HCT116 (cell line): ENCODE results near the gene CCL20.

ENCODE experiments used
- CTCF ChIP-seq, 3 experiments: fragments of 200-600 bp in 1 of 3; sonication (generic) in 1 of 3; IDR thresholded peaks in 2 of 3; conservative IDR thresholded peaks in 1 of 3; 2 replicates each; pipeline ENCODE4 v1.5.1; 2012 to 2017; ENCODE audit warnings: low read depth in 2 of 3, low read length in 2 of 3, antibody characterized with exemption in 1 of 3, borderline replicate concordance in 1 of 3, control low read depth in 1 of 3, mild to moderate bottlenecking in 1 of 3, mixed read lengths in 1 of 3, mixed run types in 1 of 3, moderate library complexity in 1 of 3; ENCODE audit not compliant: insufficient read depth in 1 of 3
- POLR2A ChIP-seq: IDR thresholded peaks from 2 replicates; pipeline ENCODE4 v1.7.0; 2011; ENCODE audit warnings: borderline replicate concordance; ENCODE audit not compliant: insufficient read depth, insufficient read length; ENCODE audit errors: extremely low read depth
- TCF7L2 ChIP-seq: IDR thresholded peaks from 2 replicates; pipeline ENCODE4 v1.7.0; 2011; ENCODE audit warnings: borderline replicate concordance, inconsistent platforms; ENCODE audit not compliant: insufficient read depth, insufficient read length; ENCODE audit errors: extremely low read depth

GRCh38 chr2:227783404-227784138 lies 30.1 kb upstream of the CCL20 start:
- TF ChIP-seq POLR2A, result no peak
- no peak for TF ChIP-seq CTCF (IDR thresholded peaks at IDR 0.05 in 2 of 3, conservative IDR thresholded peaks at IDR 0.05 in 1 of 3; ENCODE audit: borderline replicate concordance in 1 of 3, insufficient read depth in 1 of 3, low read depth in 2 of 3, low read length in 2 of 3)
- no peak for TF ChIP-seq TCF7L2
